ENCODE data around the gene MBD3L2. TPM values are rescaled to one million over a fixed set of nuclear protein-coding genes. Genes with fewer than 3 reads are reported as not detected.

Gene MBD3L2
- total RNA-seq, 1 donor from 2014 or later, result 1.5 TPM

DNA sequence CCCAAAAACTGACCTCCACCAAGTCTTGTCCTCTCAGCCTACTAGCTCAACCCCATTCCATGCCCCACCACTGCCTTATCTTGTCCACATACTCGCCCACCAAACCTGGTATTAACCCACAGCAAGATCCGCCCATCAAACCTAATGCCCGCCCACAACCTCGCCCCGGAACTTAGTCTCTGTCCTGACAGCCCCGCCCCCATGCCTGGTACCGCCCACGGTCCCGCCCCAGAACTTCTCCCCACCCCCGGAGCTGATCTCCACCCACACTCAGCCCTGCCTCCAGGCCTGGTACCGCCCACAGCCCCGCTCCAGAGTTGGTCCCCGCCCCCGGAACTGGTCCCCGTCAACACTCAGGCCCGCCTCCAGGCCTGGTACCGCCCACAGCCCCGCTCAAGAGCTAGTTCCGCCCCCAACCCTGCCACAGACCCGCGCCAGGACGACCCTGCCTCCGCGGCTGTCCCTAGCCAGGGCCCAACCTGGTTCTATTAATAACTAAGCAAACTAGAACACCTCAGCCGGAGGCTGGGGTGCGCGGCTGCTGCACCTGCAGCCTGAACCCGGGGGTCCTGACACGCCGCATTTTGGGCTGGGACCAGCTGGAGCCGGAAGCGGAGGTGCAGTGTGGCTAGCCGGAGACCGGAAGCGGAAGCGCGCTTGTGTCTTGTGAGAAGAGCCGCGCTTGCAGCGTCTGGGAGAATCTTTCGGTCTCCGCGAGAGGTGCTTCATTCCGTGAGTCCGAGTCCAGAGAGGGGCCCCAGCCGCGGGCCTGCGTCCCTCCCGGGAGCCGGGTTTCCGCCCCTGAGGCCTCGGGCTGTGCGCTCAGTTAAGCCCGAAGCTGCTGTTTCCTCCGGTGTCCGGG lies 20.2 kb downstream of the MBD3L2 start, which contains the start of gene ZNF557:
ZNF557 (plus strand) TSS at position 662 of the 862 bp plus-strand sequence. CDS start 5,372 bp downstream, outside the sequence.
- peaks cover 5% of the 10 kb centered on the region for H3K9me3 Mint-ChIP-seq (ENCODE audit: unreplicated experiment)
- no peaks in the 10 kb centered on the region for H3K4me1 Mint-ChIP-seq (ENCODE audit: low read depth, unreplicated experiment)
- H3K4me3 Mint-ChIP-seq (ENCODE audit: unreplicated experiment), result peak within 1 kb of the TSS; percentile 96
- H3K27ac Mint-ChIP-seq (ENCODE audit: unreplicated experiment), result peak within 1 kb of the TSS; percentile 74
- DNase-seq, result peak; percentile 99
- H3K36me3 Mint-ChIP-seq (ENCODE audit: unreplicated experiment), result peaks cover 11% of the 10 kb centered on the region
- TF ChIP-seq, protein P1, sequence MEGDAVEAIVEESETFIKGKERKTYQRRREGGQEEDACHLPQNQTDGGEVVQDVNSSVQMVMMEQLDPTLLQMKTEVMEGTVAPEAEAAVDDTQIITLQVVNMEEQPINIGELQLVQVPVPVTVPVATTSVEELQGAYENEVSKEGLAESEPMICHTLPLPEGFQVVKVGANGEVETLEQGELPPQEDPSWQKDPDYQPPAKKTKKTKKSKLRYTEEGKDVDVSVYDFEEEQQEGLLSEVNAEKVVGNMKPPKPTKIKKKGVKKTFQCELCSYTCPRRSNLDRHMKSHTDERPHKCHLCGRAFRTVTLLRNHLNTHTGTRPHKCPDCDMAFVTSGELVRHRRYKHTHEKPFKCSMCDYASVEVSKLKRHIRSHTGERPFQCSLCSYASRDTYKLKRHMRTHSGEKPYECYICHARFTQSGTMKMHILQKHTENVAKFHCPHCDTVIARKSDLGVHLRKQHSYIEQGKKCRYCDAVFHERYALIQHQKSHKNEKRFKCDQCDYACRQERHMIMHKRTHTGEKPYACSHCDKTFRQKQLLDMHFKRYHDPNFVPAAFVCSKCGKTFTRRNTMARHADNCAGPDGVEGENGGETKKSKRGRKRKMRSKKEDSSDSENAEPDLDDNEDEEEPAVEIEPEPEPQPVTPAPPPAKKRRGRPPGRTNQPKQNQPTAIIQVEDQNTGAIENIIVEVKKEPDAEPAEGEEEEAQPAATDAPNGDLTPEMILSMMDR (IDR thresholded peaks at IDR 0.05; ENCODE audit: partially characterized antibody, unreplicated experiment), result no peak
- peaks cover 2% of the 10 kb centered on the region for H3K27me3 Mint-ChIP-seq (ENCODE audit: unreplicated experiment)

DNA sequence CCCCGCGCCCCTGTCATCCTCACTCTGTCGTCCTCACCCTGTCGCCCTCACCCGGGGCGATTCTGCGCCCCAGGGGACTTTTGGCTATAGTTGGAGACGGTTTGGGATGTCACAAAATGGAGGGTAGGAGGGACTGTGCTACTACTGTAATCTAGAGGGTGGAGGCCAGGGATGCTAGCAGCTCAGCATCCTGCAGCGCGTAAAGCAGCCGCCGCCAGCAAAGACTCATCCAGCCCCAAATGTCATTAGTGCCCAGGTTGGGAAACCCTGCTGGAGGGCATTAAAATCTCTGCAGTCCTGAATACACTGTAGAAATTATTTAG lies 20.7 kb downstream of the MBD3L2 start:
- DNase-seq, result no peak
- Mint-ChIP-seq H3K4me3 (ENCODE audit: unreplicated experiment) (peak overlapping the region; percentile 96), H3K9me3 (ENCODE audit: unreplicated experiment) (peaks cover 5% of the 10 kb centered on the region), H3K36me3 (ENCODE audit: unreplicated experiment) (peaks cover 11% of the 10 kb centered on the region), H3K4me1 (ENCODE audit: low read depth, unreplicated experiment) (no peaks in the 10 kb centered on the region), H3K27me3 (ENCODE audit: unreplicated experiment) (peaks cover 2% of the 10 kb centered on the region), H3K27ac (ENCODE audit: unreplicated experiment) (peak overlapping the region; percentile 38)
- TF ChIP-seq, protein P1 (IDR thresholded peaks at IDR 0.05; ENCODE audit: partially characterized antibody, unreplicated experiment), result no peak

DNA sequence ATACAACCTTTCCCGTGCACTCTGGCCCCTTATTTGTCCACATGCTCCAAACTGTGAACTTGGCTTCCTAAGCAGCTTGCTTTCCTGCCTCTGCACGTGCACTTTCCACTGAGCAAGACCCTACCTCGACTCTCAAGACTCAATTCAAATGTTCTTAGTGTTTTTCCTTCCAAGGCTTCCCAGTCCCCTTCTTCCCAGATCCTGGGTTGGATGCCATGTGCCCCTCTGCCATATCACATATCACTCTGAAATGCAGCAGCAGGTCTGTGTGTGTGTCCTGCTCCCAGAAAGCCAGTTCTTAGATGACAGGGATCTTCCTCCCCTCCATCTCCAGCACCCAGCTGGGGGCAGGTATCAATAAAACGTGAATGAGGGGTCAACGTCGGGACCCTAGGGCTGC lies 23.4 kb downstream of the MBD3L2 start:
- H3K4me3 Mint-ChIP-seq (ENCODE audit: unreplicated experiment), result peak overlapping the region; percentile 8
- no peaks in the 10 kb centered on the region for H3K4me1 Mint-ChIP-seq (ENCODE audit: low read depth, unreplicated experiment)
- H3K9me3 Mint-ChIP-seq (ENCODE audit: unreplicated experiment), result peaks cover 5% of the 10 kb centered on the region
- H3K27ac Mint-ChIP-seq (ENCODE audit: unreplicated experiment), result no peak overlapping the region
- no peak for DNase-seq
- H3K36me3 Mint-ChIP-seq (ENCODE audit: unreplicated experiment), result peaks cover 29% of the 10 kb centered on the region
- peaks cover 2% of the 10 kb centered on the region for H3K27me3 Mint-ChIP-seq (ENCODE audit: unreplicated experiment)
- TF ChIP-seq, protein P1 (IDR thresholded peaks at IDR 0.05; ENCODE audit: partially characterized antibody, unreplicated experiment), result no peak

DNA sequence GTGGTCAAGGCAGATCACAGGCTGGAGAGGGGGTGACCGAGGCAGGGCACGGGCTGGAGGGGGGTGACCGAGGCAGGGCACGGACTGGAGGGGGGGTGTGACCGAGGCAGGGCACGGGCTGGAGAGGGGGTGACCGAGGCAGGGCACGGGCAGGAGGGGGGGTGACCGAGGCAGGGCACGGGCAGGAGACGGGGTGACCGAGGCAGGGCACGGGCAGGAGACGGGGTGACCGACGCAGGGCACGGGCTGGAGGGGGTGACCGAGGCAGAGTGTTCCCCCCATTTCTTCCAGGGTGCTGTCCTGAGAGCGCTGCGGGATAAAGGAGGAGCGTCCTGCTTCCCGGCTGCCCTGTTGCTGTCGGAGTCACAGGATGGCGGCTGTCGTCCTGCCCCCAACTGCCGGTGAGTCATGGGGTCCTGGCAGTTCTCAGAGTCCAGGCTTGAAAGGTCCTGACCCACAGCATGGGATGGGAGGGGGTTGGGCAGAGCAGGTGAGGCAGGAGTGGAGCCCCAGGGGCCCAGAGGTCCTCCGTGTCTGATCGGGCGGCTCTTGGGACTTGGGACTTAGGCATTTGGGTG lies 25.7 kb downstream of the MBD3L2 start:
- no peak for DNase-seq
- peaks cover 45% of the 10 kb centered on the region for H3K36me3 Mint-ChIP-seq (ENCODE audit: unreplicated experiment)
- H3K4me3 Mint-ChIP-seq (ENCODE audit: unreplicated experiment), result no peak overlapping the region
- peaks cover 11% of the 10 kb centered on the region for H3K9me3 Mint-ChIP-seq (ENCODE audit: unreplicated experiment)
- H3K27ac Mint-ChIP-seq (ENCODE audit: unreplicated experiment), result no peak overlapping the region
- H3K27me3 Mint-ChIP-seq (ENCODE audit: unreplicated experiment), result peaks cover 2% of the 10 kb centered on the region
- TF ChIP-seq, protein P1 (IDR thresholded peaks at IDR 0.05; ENCODE audit: partially characterized antibody, unreplicated experiment), result no peak
- no peaks in the 10 kb centered on the region for H3K4me1 Mint-ChIP-seq (ENCODE audit: low read depth, unreplicated experiment)

DNA sequence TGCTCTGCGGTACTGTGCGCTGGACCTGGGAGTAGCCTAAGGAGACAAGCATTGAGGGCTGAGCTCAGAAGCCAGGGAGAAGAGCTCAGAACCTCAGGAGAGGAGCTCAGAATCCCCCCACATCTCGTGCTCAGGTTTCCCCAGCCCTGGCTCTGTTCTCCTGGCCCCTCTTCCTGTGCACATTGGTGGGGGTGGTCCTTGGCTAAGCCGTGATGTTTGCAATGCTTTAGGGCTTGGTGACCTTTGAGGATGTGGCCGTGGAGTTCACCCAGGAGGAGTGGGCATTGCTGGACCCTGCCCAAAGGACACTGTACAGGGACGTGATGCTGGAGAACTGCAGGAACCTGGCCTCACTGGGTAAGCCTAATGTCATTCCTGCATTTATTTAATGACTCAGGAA lies 27.0 kb downstream of the MBD3L2 start:
- H3K27ac Mint-ChIP-seq (ENCODE audit: unreplicated experiment), result no peak overlapping the region
- peaks cover 2% of the 10 kb centered on the region for H3K27me3 Mint-ChIP-seq (ENCODE audit: unreplicated experiment)
- DNase-seq, result no peak
- H3K4me1 Mint-ChIP-seq (ENCODE audit: low read depth, unreplicated experiment), result no peaks in the 10 kb centered on the region
- TF ChIP-seq, protein P1 (IDR thresholded peaks at IDR 0.05; ENCODE audit: partially characterized antibody, unreplicated experiment), result no peak
- no peak overlapping the region for H3K4me3 Mint-ChIP-seq (ENCODE audit: unreplicated experiment)
- H3K36me3 Mint-ChIP-seq (ENCODE audit: unreplicated experiment), result peaks cover 56% of the 10 kb centered on the region
- H3K9me3 Mint-ChIP-seq (ENCODE audit: unreplicated experiment), result peaks cover 15% of the 10 kb centered on the region
